H1 (cell line): Measurements from ENCODE around the gene ADCY6. TPM values are rescaled to one million over a fixed set of nuclear protein-coding genes. Genes with fewer than 3 reads are reported as not detected.

ENCODE experiments used
- CTCF ChIA-PET: fragments of 300-600 bp; sonication (Branson Sonifier 250); formaldehyde crosslinking; loops from one replicate; lab custom pipeline; 2021; ENCODE audit not compliant: partially characterized antibody; lab: Charles Lee
- POLR2A ChIA-PET: fragments of 300-600 bp; sonication (Branson Sonifier 250); formaldehyde crosslinking; loops from one replicate; lab custom pipeline; 2021; ENCODE audit warnings: inconsistent platforms; ENCODE audit not compliant: partially characterized antibody; lab: Charles Lee
- DNase-seq, 2 experiments: peaks; one replicate each; pipeline versions ENCODE4 v3.0.0 to v3.0.0-alpha.2; 2010 to 2022; ENCODE audit warnings: low spot score in 2 of 2, low read depth in 1 of 2, mixed read lengths in 1 of 2
- FAIRE-seq: peaks from 2 replicates; lab custom pipeline; 2011; peaks lifted over from hg19 to GRCh38; lab: Jason Lieb, UNC
- H2AFZ ChIP-seq: 2 replicates; pipeline ENCODE4 v1.8.1; 2012; ENCODE audit warnings: low read length, inconsistent platforms
- H2AK5ac ChIP-seq: 2 replicates; pipeline ENCODE4 v1.6.1; 2013; ENCODE audit warnings: low read depth, low read length
- H2BK120ac ChIP-seq: replicated peaks from 2 replicates; pipeline ENCODE3; 2013; ENCODE audit warnings: low read depth, low read length, inconsistent platforms
- H2BK12ac ChIP-seq: 2 replicates; pipeline ENCODE4 v1.6.1; 2013; ENCODE audit warnings: low read depth, low read length
- H2BK15ac ChIP-seq: 2 replicates; pipeline ENCODE4 v1.6.1; 2013; ENCODE audit warnings: low read length
- H2BK20ac ChIP-seq: 2 replicates; pipeline ENCODE4 v1.6.1; 2013; ENCODE audit warnings: low read length
- H2BK5ac ChIP-seq: 2 replicates; pipeline ENCODE4 v1.6.1; 2013; ENCODE audit warnings: low read depth, low read length
- H3K14ac ChIP-seq: 2 replicates; pipeline ENCODE4 v1.6.1; 2013; ENCODE audit warnings: inconsistent platforms; ENCODE audit not compliant: insufficient read length
- H3K18ac ChIP-seq: 2 replicates; pipeline ENCODE4 v1.6.1; 2013; ENCODE audit warnings: low read length; ENCODE audit errors: extremely low read depth
- H3K23ac ChIP-seq: 2 replicates; pipeline ENCODE4 v1.6.1; 2013; ENCODE audit warnings: inconsistent platforms; ENCODE audit not compliant: insufficient read length
- H3K23me2 ChIP-seq: 2 replicates; pipeline ENCODE4 v1.6.1; 2013; ENCODE audit warnings: low read depth, low read length
- H3K27ac ChIP-seq: 2 replicates; pipeline ENCODE4 v1.6.1; 2011; ENCODE audit warnings: low read depth, low read length, inconsistent platforms
- H3K27me3 ChIP-seq, 4 experiments: replicated peaks in 1 of 4; 1 replicate in 1 of 4; 2 replicates in 3 of 4; pipeline versions ENCODE4 v1.6.1 to v1.8.1; 2011 to 2013; ENCODE audit warnings: low read length in 3 of 4, mild to moderate bottlenecking in 3 of 4, inconsistent platforms in 2 of 4, mixed read lengths in 2 of 4, moderate library complexity in 1 of 4; ENCODE audit not compliant: control insufficient read depth in 3 of 4, insufficient read depth in 3 of 4; ENCODE audit errors: extremely low read depth in 1 of 4
- H3K36me3 ChIP-seq, 4 experiments: 2 replicates each; pipeline versions ENCODE4 v1.6.1 to v1.8.1; 2011 to 2013; ENCODE audit warnings: mild to moderate bottlenecking in 4 of 4, low read length in 3 of 4, moderate library complexity in 2 of 4, control low read depth in 1 of 4, inconsistent platforms in 1 of 4; ENCODE audit not compliant: insufficient read depth in 4 of 4, control insufficient read depth in 2 of 4
- H3K4ac ChIP-seq: replicated peaks from 2 replicates; pipeline ENCODE3; 2013; ENCODE audit warnings: low read length, low read depth, mixed read lengths, inconsistent platforms; ENCODE audit not compliant: insufficient read length
- H3K4me1 ChIP-seq, 4 experiments: replicated peaks in 1 of 4; 1 replicate in 1 of 4; 2 replicates in 3 of 4; pipeline versions ENCODE4 v1.6.1 to v1.8.1; 2011 to 2013; ENCODE audit warnings: low read length in 3 of 4, inconsistent platforms in 2 of 4, mixed read lengths in 1 of 4; ENCODE audit not compliant: insufficient read depth in 4 of 4, control insufficient read depth in 3 of 4
- H3K4me2 ChIP-seq, 2 experiments: 2 replicates each; pipeline versions ENCODE4 v1.6.1 to v1.8.1; 2011 to 2013; ENCODE audit warnings: low read depth in 2 of 2, low read length in 2 of 2, control low read depth in 1 of 2, inconsistent platforms in 1 of 2, mild to moderate bottlenecking in 1 of 2; ENCODE audit not compliant: insufficient read depth in 1 of 2
- H3K4me3 ChIP-seq, 4 experiments: fragments of 200-600, 300-600 bp in 1 of 4; sonication (generic), shearing (Covaris generic), sonication (Bioruptor Twin) in 1 of 4; 2 replicates each; pipeline versions ENCODE4 v1.5.1 to v1.8.1; 2011 to 2016; ENCODE audit warnings: low read length in 4 of 4, low read depth in 3 of 4, control low read depth in 2 of 4, inconsistent platforms in 2 of 4, mild to moderate bottlenecking in 2 of 4, mixed read lengths in 1 of 4, moderate library complexity in 1 of 4; ENCODE audit not compliant: insufficient read depth in 2 of 4; ENCODE audit errors: extremely low read depth in 1 of 4
- H3K56ac ChIP-seq: replicated peaks from 2 replicates; pipeline ENCODE3; 2013; ENCODE audit warnings: low read depth, mild to moderate bottlenecking, mixed read lengths, low read length, inconsistent platforms; ENCODE audit not compliant: insufficient read length
- H3K79me1 ChIP-seq: 2 replicates; pipeline ENCODE4 v1.6.1; 2013; ENCODE audit warnings: low read depth, low read length, control low read depth
- H3K79me2 ChIP-seq, 2 experiments: 2 replicates each; pipeline versions ENCODE4 v1.6.1 to v1.8.1; 2012 to 2013; ENCODE audit warnings: low read length in 2 of 2, mild to moderate bottlenecking in 2 of 2, inconsistent platforms in 1 of 2; ENCODE audit not compliant: insufficient read depth in 2 of 2, control insufficient read depth in 1 of 2
- H3K9ac ChIP-seq, 4 experiments: replicated peaks in 1 of 4; 1 replicate in 1 of 4; 2 replicates in 3 of 4; pipeline versions ENCODE4 v1.6.1 to v1.8.1; 2011 to 2013; ENCODE audit warnings: low read depth in 3 of 4, low read length in 3 of 4, control low read depth in 2 of 4, mild to moderate bottlenecking in 2 of 4, moderate library complexity in 2 of 4, inconsistent platforms in 1 of 4; ENCODE audit errors: extremely low read depth in 1 of 4
- H3K9me3 ChIP-seq, 2 experiments: 2 replicates each; pipeline versions ENCODE4 v1.6.1 to v1.8.1; 2012 to 2013; ENCODE audit warnings: mild to moderate bottlenecking in 2 of 2, moderate library complexity in 2 of 2, control low read depth in 1 of 2, inconsistent platforms in 1 of 2, low read depth in 1 of 2, low read length in 1 of 2, mixed read lengths in 1 of 2; ENCODE audit not compliant: insufficient read depth in 2 of 2
- H4K20me1 ChIP-seq, 2 experiments: replicated peaks in 1 of 2; 2 replicates each; pipeline versions ENCODE3 to v1.8.1; 2011 to 2013; ENCODE audit warnings: inconsistent platforms in 2 of 2, low read length in 2 of 2, mild to moderate bottlenecking in 1 of 2; ENCODE audit not compliant: insufficient read depth in 2 of 2, control insufficient read depth in 1 of 2
- H4K5ac ChIP-seq: 2 replicates; pipeline ENCODE4 v1.6.1; 2013; ENCODE audit warnings: low read length, low read depth, mixed read lengths, inconsistent platforms; ENCODE audit not compliant: insufficient read length
- H4K8ac ChIP-seq: 2 replicates; pipeline ENCODE4 v1.8.0; 2013; ENCODE audit warnings: mild to moderate bottlenecking, moderate library complexity, low read length, inconsistent platforms; ENCODE audit not compliant: insufficient read depth; ENCODE audit errors: extremely low read depth
- H4K91ac ChIP-seq: replicated peaks from 2 replicates; pipeline ENCODE3; 2013; ENCODE audit warnings: low read length, mixed read lengths, inconsistent platforms; ENCODE audit not compliant: insufficient read length
- BCL11A ChIP-seq, 2 experiments: IDR thresholded peaks; one replicate each; pipeline ENCODE4 v1.6.1; 2011; ENCODE audit warnings: low read depth in 2 of 2, low read length in 2 of 2, mild to moderate bottlenecking in 2 of 2
- GTF2F1 ChIP-seq: IDR thresholded peaks from 2 replicates; pipeline ENCODE4 v1.6.1; 2012; ENCODE audit warnings: low read depth, low read length, improper control_type of control experiment, borderline replicate concordance
- RAD21 ChIP-seq, 2 experiments: IDR thresholded peaks in 1 of 2; conservative IDR thresholded peaks in 1 of 2; 2 replicates each; pipeline ENCODE4 v1.6.1; 2011; ENCODE audit warnings: low read depth in 2 of 2, low read length in 2 of 2, improper control_type of control experiment in 1 of 2, inconsistent platforms in 1 of 2, mild to moderate bottlenecking in 1 of 2, moderate library complexity in 1 of 2
- SAP30 ChIP-seq: fragments of 300-600 bp; sonication (generic); IDR thresholded peaks from 2 replicates; pipeline ENCODE4 v1.7.1; 2012; ENCODE audit warnings: low read length, moderate library complexity, mild to moderate bottlenecking, inconsistent platforms; ENCODE audit not compliant: insufficient read depth, insufficient replicate concordance
- SP2 ChIP-seq: IDR thresholded peaks from 2 replicates; pipeline ENCODE4 v1.6.1; 2012; ENCODE audit warnings: mild to moderate bottlenecking, low read length, inconsistent platforms
- SUZ12 ChIP-seq: fragments of 200-600 bp; sonication (generic); IDR thresholded peaks from 2 replicates; pipeline ENCODE4 v1.6.1; 2012; ENCODE audit warnings: mild to moderate bottlenecking, inconsistent platforms, low read length, moderate library complexity, mixed read lengths
- WGBS, 2 experiments: shearing (Covaris generic) in 1 of 2; methylation state at CpG; one replicate each; pipeline versions ENCODE4 v1.1.6 to v1.1.7; 2013 to 2015; ENCODE audit warnings: low lambda C conversion rate in 2 of 2, mixed read lengths in 2 of 2, inconsistent platforms in 1 of 2, low coverage in 1 of 2, missing lambda C conversion rate in 1 of 2; ENCODE audit not compliant: insufficient replicate concordance in 2 of 2, insufficient coverage in 1 of 2, insufficient read length in 1 of 2; ENCODE audit errors: extremely low coverage in 1 of 2, missing lambda C conversion rate in 1 of 2; 5-methylcytosine and 5-hydroxymethylcytosine counted together
- polyA plus RNA-seq, 7 experiments: library from polyadenylated mRNA; depleted of rRNA in 3 of 7; stranded (reverse) in 5 of 7; unstranded in 2 of 7; fragments of >200 nt in 5 of 7; fragments of 200-250 nt in 2 of 7; gene quantifications; 1 replicate in 5 of 7; 2 replicates in 1 of 7; 4 replicates in 1 of 7; pipeline versions ENCODE4 v1.2.1 to v1.2.3, GENCODE V29; 2011 to 2013; ENCODE audit warnings: missing spikeins in 2 of 7, mixed read lengths in 2 of 7
- total RNA-seq: library from RNA; stranded (reverse); fragmentation: NEBNext Ultra II Directional; extraction: Animal tissue kit (Norgen Biotek cat#: 25700); gene quantifications from 2 replicates; pipeline ENCODE4 v1.2.1, GENCODE V29; 2021
- TF ChIP-seq, protein P1 (sequence below): IDR thresholded peaks from 2 replicates; pipeline ENCODE4 v1.6.1; 2012; ENCODE audit warnings: inconsistent platforms
- TF ChIP-seq, protein P2 (sequence below): IDR thresholded peaks from 2 replicates; pipeline ENCODE4 v1.6.1; 2011; ENCODE audit warnings: low read depth, mild to moderate bottlenecking, low read length; ENCODE audit not compliant: insufficient read depth

Gene ADCY6
- total and polyA plus RNA-seq, 2 of the 8 experiments (the other 6 are each of a cell fraction or from before 2014, with no cell fraction given) = 11.7 to 17.5 TPM

DNA sequence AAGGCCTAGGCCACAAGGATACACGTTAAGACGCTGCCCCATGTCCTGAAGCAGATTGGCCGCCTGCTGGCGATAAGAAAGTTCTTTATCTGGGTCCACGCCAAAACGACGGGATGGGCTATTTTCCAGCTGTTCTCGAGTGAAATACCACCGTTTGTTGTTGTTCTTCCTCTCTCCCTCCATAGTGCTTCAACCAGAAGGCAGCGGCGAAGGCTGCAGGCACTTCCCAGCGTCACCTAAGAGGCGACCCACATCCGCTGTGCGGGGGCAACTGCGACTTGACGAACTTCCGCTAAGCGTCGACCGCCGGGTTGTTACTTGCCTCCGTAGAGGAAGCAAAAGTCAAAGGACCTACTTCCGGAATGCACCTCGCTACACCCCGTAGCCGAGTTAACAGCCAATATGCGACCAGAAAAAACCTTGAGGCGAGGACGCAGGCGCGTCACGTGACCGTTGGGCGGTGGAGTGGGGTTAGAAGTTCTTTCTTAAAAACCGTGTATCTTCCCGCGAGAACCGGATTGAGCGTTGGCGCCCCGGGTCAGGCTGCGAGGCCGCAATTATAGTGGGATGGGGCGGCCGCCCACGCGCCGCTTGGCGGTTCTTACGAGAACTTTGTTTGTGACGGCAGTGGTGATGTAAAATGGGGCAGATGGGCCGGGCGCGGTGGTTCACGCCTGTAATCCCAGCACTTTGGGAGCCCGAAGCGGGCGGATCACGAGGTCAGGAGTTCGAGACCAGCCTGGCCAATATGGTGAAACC lies 72.2 kb downstream of the ADCY6 start, which contains the start of gene CCNT1:
Gene CCNT1, minus strand, starts transcription at position 215 of the 759 bp plus-strand sequence. Its CDS starts 32 bp downstream, at position 183.
- Histone ChIP-seq H3K14ac (no peak within 1 kb of the TSS), H3K36me3 (peaks cover 4 to 27% (median 10%) of the 10 kb centered on the region in 4 experiments; a peak in 6 of 8 replicates), H3K23ac (no peak within 1 kb of the TSS), H3K79me2 (peaks cover 20 to 44% of the 10 kb centered on the region in 2 experiments), H3K9me3 (peaks cover 9 to 12% of the 10 kb centered on the region in 2 experiments), H3K56ac (peak within 1 kb of the TSS; percentile 65), H4K8ac (peak within 1 kb of the TSS; percentile 98; the same call in 1 of the 2 replicates), H2BK12ac (peak within 1 kb of the TSS; percentile 46; the same call in 1 of the 2 replicates), H3K27me3 (no peaks in the 10 kb centered on the region), H2AK5ac (no peak within 1 kb of the TSS), H2BK15ac (no peak within 1 kb of the TSS), H2BK5ac (peak within 1 kb of the TSS; percentile 94), H2BK20ac (no peak within 1 kb of the TSS), H4K5ac (peak within 1 kb of the TSS; percentile 71), H3K9ac (peak within 1 kb of the TSS; percentile 98 to 99 (median 98)), H3K4ac (peak within 1 kb of the TSS; percentile 92), H2BK120ac (peak within 1 kb of the TSS; percentile 78), H2AFZ (peak within 1 kb of the TSS; percentile 28), H4K91ac (peak within 1 kb of the TSS; percentile 75), H4K20me1 (peaks cover 0 to 12% of the 10 kb centered on the region in 2 experiments), H3K23me2 (peaks cover 5% of the 10 kb centered on the region; the same call in 1 of the 2 replicates), H3K79me1 (no peaks in the 10 kb centered on the region; the same call in 1 of the 2 replicates), H3K18ac (peak within 1 kb of the TSS; percentile 92; the same call in 1 of the 2 replicates), H3K4me2 (peak within 1 kb of the TSS; percentile 81 to 85), H3K27ac (peak within 1 kb of the TSS; percentile 97), H3K4me1 (peaks cover 0 to 5% (median 0%) of the 10 kb centered on the region in 4 experiments; a peak in 3 of 7 replicates), H3K4me3 (peak within 1 kb of the TSS; percentile 87 to 100 (median 97))
- DNase-seq (peak; percentile 93 to 99), FAIRE-seq (peak; percentile 81)
- CTCF ChIA-PET = interaction anchor here (0.6 to 0.7 kb wide), 2 partner anchors 86 to 277 kb away, joined by 4 read pairs; no protein-coding TSS in a partner anchor
- POLR2A ChIA-PET = interaction anchor here (1.0 to 2.0 kb wide), 5 partner anchors 10 to 95 kb away, joined by 3 to 17 read pairs (median 4); partner anchors contain the start of gene KANSL2
- whole genome bisulfite sequencing, 2 experiments = 1% methylated on average over 61 of the region's 61 CpGs; no CpG with 5 or more reads in 1 of the 2 experiments
- TF ChIP-seq SAP30 (no peak), SP2 (no peak), GTF2F1 (no peak; the same call in 1 of the 2 replicates), BCL11A (IDR thresholded peaks at IDR 0.05; ENCODE audit: low read depth in 2 of 2, low read length in 2 of 2) (no peak), RAD21 (IDR thresholded peaks at IDR 0.05 in 1 of 2, conservative IDR thresholded peaks at IDR 0.05 in 1 of 2; ENCODE audit: low read depth in 2 of 2, low read length in 2 of 2) (no peak), SUZ12 (no peak)
- TF ChIP-seq, protein P1, sequence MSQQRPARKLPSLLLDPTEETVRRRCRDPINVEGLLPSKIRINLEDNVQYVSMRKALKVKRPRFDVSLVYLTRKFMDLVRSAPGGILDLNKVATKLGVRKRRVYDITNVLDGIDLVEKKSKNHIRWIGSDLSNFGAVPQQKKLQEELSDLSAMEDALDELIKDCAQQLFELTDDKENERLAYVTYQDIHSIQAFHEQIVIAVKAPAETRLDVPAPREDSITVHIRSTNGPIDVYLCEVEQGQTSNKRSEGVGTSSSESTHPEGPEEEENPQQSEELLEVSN = peak; percentile 66
- TF ChIP-seq, protein P2, sequence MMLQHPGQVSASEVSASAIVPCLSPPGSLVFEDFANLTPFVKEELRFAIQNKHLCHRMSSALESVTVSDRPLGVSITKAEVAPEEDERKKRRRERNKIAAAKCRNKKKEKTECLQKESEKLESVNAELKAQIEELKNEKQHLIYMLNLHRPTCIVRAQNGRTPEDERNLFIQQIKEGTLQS = peak; percentile 34; the same call in 1 of the 2 replicates
